Neuron (in vitro differentiated cells): ENCODE measurements around the gene HSPB8.

ENCODE experiments used
- H2AFZ ChIP-seq: one replicate; pipeline ENCODE4 v1.6.1; 2013; ENCODE audit warnings: low read depth, mild to moderate bottlenecking, inconsistent platforms, low read length, moderate library complexity
- H3K27me3 ChIP-seq: one replicate; pipeline ENCODE4 v1.6.1; 2013; ENCODE audit warnings: low read length; ENCODE audit not compliant: insufficient read depth
- H3K36me3 ChIP-seq: one replicate; pipeline ENCODE4 v1.6.1; 2013; ENCODE audit warnings: low read length; ENCODE audit not compliant: insufficient read depth
- H3K4me1 ChIP-seq: one replicate; pipeline ENCODE4 v1.6.1; 2013; ENCODE audit warnings: low read length; ENCODE audit not compliant: insufficient read depth
- H3K4me3 ChIP-seq: 2 replicates; pipeline ENCODE4 v1.5.1; 2013; ENCODE audit warnings: mild to moderate bottlenecking, low read length, moderate library complexity
- H3K9me3 ChIP-seq: one replicate; pipeline ENCODE4 v1.6.1; 2013; ENCODE audit warnings: low read length

The HSPB8 gene

DNA sequence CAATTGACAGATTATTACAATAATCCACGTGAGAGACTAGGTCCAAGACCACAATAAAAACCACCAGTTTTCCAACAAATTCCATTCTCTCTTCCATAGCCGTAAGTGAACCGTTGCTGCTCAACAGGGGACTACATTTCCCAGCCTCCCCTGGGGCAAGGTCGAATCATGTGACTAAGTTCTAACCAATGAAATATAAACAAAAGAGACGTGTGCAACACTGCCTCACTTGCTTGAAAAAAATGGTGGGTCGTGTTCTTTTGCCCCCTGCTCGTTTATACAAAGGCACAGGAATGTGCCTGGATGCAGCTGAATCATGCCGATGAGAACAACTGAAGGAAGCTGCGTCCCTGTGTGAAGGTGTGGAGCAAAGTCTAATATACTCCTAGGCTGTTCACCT lies 51.1 kb downstream of the HSPB8 start:
- Histone ChIP-seq H3K9me3 (no peaks in the 10 kb centered on the region), H2AFZ (peak overlapping the region; percentile 46), H3K36me3 (no peaks in the 10 kb centered on the region), H3K4me1 (no peaks in the 10 kb centered on the region), H3K4me3 (peak overlapping the region; percentile 29), H3K27me3 (no peaks in the 10 kb centered on the region)

DNA sequence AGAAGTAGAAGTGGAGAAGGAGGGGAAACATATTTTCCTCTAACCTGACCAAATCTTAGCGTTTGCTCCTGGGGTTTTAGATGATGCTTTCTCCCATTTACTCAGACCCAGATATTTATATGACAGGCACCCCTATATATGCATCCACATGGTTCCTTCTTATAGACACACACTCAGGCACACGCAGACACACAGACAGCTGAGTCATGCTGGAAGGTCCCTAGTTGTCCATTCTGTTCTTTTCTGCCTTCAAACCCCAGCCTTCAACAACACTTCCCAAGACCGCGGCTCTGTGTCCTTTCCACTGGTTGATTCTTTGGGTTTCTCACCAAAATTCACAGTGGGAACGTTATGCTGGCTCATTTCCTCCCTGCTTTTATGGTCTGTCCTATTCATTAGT lies 52.1 kb downstream of the HSPB8 start:
- no peak overlapping the region for H3K4me3 ChIP-seq
- H3K36me3 ChIP-seq, result no peaks in the 10 kb centered on the region
- H3K4me1 ChIP-seq, result no peaks in the 10 kb centered on the region
- no peaks in the 10 kb centered on the region for H3K9me3 ChIP-seq
- no peaks in the 10 kb centered on the region for H3K27me3 ChIP-seq
- H2AFZ ChIP-seq, result no peak overlapping the region

DNA sequence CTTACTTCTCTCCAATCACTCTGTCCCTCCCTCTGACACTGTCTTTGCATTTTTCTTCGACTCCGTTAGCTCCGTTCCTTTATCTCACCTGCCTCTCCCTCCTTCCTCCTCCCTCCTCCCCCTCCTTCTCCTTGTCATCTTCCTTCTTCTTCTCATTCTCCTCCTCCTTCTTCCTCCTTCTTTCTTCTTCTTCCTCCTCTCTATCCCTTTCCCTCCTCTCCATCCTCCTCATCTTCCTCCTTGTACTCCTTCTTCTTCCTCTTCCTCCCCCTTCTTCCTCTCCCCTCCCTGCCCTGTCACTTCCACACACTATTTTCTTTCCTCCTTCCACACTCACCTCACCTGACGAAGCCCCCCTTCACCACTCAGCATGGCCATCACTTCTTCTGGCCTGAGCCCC lies 53.0 kb downstream of the HSPB8 start:
- H2AFZ ChIP-seq, result no peak overlapping the region
- H3K27me3 ChIP-seq, result no peaks in the 10 kb centered on the region
- no peaks in the 10 kb centered on the region for H3K36me3 ChIP-seq
- H3K4me1 ChIP-seq, result no peaks in the 10 kb centered on the region
- H3K9me3 ChIP-seq, result no peaks in the 10 kb centered on the region
- H3K4me3 ChIP-seq, result no peak overlapping the region

DNA sequence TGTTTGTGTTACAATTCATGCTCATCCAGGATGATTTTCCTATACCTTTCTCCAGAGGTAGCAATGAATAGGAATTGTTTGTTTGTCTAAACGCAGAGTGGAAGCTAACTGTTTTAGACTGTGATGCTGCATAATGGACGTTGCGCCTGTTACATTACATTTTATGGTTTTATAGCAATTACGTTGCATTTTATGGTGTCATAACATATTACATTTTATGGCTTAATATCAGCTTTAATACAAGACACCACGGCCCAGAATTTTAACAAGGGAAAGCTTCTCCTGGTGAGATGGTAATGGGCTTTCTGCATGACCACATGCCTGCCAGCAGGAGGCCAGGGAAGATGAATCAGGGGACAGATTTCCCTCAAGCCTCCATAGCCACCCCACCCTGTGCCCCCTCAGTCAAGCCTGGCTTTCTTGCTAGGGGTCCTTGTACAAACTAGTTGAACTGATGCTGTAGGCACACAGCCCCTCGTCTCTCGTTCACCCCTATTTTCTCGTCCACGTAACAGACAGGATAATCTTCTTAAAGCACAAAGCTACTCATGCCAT lies 56.5 kb downstream of the HSPB8 start:
- Histone ChIP-seq H3K36me3 (no peaks in the 10 kb centered on the region), H3K27me3 (no peaks in the 10 kb centered on the region), H2AFZ (no peak overlapping the region), H3K9me3 (no peaks in the 10 kb centered on the region), H3K4me1 (no peaks in the 10 kb centered on the region), H3K4me3 (no peak overlapping the region)

DNA sequence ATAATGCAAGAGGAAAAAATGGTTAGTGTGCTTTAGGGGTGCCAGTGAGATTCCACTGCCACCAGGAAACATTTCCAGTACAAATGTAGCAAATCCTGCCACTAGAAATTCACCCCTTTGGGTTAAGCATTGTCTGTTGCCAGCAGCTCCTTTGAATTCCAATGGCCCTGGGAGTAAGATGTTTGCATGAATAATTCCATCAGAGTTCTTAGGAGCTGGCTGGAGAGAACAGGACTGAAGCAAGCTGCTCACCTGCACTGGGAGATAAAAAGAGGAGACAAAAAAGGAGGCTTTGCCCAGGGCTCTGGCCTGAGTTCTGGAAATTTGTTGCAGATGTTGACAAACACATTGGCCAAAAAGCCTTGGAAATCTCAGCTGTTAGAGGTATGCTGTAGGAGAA lies 57.6 kb downstream of the HSPB8 start:
- no peak overlapping the region for H3K4me3 ChIP-seq
- H3K9me3 ChIP-seq, result no peaks in the 10 kb centered on the region
- H3K4me1 ChIP-seq, result no peaks in the 10 kb centered on the region
- H3K27me3 ChIP-seq, result no peaks in the 10 kb centered on the region
- H2AFZ ChIP-seq, result no peak overlapping the region
- H3K36me3 ChIP-seq, result no peaks in the 10 kb centered on the region

DNA sequence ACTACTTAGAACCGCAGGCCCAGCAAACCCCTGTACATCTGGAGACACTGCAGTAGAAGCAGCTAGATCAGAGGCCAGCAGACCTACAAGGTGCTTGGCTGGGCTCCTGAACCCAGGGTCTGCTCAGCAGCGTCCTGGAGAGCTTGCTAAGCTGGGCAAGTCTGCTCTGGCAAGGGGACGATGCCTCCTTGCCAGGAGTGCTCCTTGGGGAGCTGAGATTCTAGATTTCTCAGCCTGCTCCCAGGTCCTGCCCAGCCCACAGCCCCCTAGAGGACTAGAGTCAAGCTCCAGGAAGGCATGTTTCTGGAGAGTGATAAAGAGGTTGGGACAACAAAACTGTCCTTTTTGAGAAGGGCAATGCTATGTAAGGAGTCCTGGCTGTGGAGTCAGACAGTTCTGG lies 60.3 kb downstream of the HSPB8 start:
- no peaks in the 10 kb centered on the region for H3K27me3 ChIP-seq
- H2AFZ ChIP-seq, result no peak overlapping the region
- H3K9me3 ChIP-seq, result no peaks in the 10 kb centered on the region
- no peaks in the 10 kb centered on the region for H3K36me3 ChIP-seq
- H3K4me3 ChIP-seq, result no peak overlapping the region
- no peaks in the 10 kb centered on the region for H3K4me1 ChIP-seq

DNA sequence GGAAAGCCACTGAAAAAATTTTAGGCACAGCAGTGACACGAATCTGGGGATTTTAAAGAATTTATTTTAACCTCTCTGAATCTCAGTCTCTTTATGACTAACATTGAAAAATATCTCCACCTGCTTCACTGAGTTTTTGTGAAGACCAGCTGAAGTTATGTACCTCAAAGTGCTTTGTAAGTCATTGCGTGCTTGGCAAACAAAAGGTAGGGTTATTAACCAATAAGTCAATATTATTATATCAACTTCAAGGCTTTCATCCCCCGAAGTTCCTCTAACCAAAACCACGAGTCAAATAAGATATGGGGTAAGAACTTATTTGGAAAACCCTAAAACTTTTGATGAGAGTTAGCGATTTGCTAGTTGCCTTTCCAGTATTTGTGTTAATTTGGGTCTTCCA lies 62.3 kb downstream of the HSPB8 start:
- H3K27me3 ChIP-seq, result no peaks in the 10 kb centered on the region
- H3K9me3 ChIP-seq, result no peaks in the 10 kb centered on the region
- no peak overlapping the region for H2AFZ ChIP-seq
- H3K4me1 ChIP-seq, result no peaks in the 10 kb centered on the region
- H3K36me3 ChIP-seq, result no peaks in the 10 kb centered on the region
- no peak overlapping the region for H3K4me3 ChIP-seq

DNA sequence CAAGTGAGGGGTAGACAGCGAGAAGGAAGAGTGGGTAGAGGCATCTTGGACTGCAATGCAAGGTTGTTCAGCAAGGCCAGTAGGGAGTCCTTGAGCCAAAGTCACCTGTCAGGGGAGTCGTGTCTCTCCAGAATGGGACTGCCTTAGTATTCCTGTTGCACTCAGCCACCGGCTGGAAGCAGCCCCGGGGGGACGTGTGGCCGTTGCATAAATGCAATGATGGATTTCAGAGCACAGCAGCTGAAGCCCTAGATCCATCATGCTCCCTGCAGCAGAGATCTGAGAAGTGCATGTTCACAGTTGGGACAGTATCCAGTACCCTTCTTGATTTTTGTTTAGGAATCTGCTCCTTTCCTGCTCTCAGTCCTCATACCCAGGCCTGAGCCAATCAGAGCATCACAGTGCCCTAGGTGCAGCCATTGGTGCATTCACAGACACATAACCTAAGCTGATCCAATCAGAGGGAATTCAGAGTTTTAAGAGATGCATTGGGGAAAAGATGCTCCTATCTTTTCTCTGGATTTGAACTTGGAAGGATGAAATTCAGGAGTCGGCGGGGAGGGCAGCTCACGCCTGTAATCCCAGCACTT lies 62.9 kb downstream of the HSPB8 start:
- H3K4me3 ChIP-seq, result no peak overlapping the region
- H2AFZ ChIP-seq, result no peak overlapping the region
- H3K9me3 ChIP-seq, result no peaks in the 10 kb centered on the region
- no peaks in the 10 kb centered on the region for H3K27me3 ChIP-seq
- no peaks in the 10 kb centered on the region for H3K36me3 ChIP-seq
- no peaks in the 10 kb centered on the region for H3K4me1 ChIP-seq
